K562 (cell line): ENCODE data around the gene METTL8.

Experiments used
- BRCA1 ChIP-seq, 2 experiments: fragments of 450-650 bp in 1 of 2; sonication (generic) in 1 of 2; formaldehyde crosslinking in 1 of 2; IDR thresholded peaks; 2 replicates each; pipeline versions ENCODE4 v1.5.0 to v1.6.1; 2017 to 2020; ENCODE audit warnings: mild to moderate bottlenecking in 1 of 2, missing genetic modification reagents in 1 of 2
- CTCF ChIP-seq, 3 experiments: IDR thresholded peaks in 2 of 3; conservative IDR thresholded peaks in 1 of 3; 2 replicates each; pipeline ENCODE4 v1.5.1; 2011 to 2012; ENCODE audit warnings: low read length in 3 of 3, mild to moderate bottlenecking in 3 of 3, control low read depth in 2 of 3, improper control_type of control experiment in 1 of 3, inconsistent platforms in 1 of 3, low read depth in 1 of 3, mixed read lengths in 1 of 3, moderate library complexity in 1 of 3; ENCODE audit not compliant: insufficient read depth in 2 of 3
- ELF1 ChIP-seq: fragments of 200-800 bp; sonication (Bioruptor generic); IDR thresholded peaks from 2 replicates; pipeline ENCODE4 v1.6.1; 2016; ENCODE audit warnings: missing genetic modification characterization, missing compliant biosample characterization
- EZH2 ChIP-seq: IDR thresholded peaks from 2 replicates; pipeline ENCODE4 v1.6.1; 2012; ENCODE audit warnings: low read depth, mild to moderate bottlenecking, inconsistent platforms, low read length, borderline replicate concordance
- HMGXB4 ChIP-seq: sonication (generic); formaldehyde crosslinking; IDR thresholded peaks from 2 replicates; pipeline ENCODE4 v1.8.1; 2023; ENCODE audit warnings: mild to moderate bottlenecking, missing genetic modification reagents
- JUND ChIP-seq, 2 experiments: IDR thresholded peaks; 2 replicates in 1 of 2; 3 replicates in 1 of 2; pipeline ENCODE4 v1.6.1; 2011; ENCODE audit warnings: borderline replicate concordance in 2 of 2, low read depth in 2 of 2, low read length in 2 of 2, improper control_type of control experiment in 1 of 2, missing biosample characterization in 1 of 2, missing genetic modification characterization in 1 of 2, missing genetic modification reagents in 1 of 2
- PML ChIP-seq: IDR thresholded peaks from 2 replicates; pipeline ENCODE4 v1.6.1; 2012; ENCODE audit warnings: low read length, inconsistent platforms
- SMC3 ChIP-seq: conservative IDR thresholded peaks from 2 replicates; pipeline ENCODE4 v1.6.1; 2011; ENCODE audit warnings: low read depth, low read length, improper control_type of control experiment; ENCODE audit not compliant: insufficient read depth
- TAF15 ChIP-seq: fragments of 200-400 bp; formaldehyde crosslinking; IDR thresholded peaks from 2 replicates; pipeline ENCODE4 v1.6.1; 2017; ENCODE audit warnings: mild to moderate bottlenecking, low read depth, low read length, moderate library complexity
- TSHZ1 ChIP-seq: fragments of 250-450 bp; sonication (Bioruptor Pico); IDR thresholded peaks from 2 replicates; pipeline ENCODE4 v1.4.0; 2020; ENCODE audit warnings: mild to moderate bottlenecking, moderate library complexity
- ZNF184 ChIP-seq: sonication (generic); formaldehyde crosslinking; IDR thresholded peaks from 2 replicates; pipeline ENCODE4 v1.5.0; 2020; ENCODE audit warnings: missing genetic modification reagents
- TF ChIP-seq, protein P1 (sequence below): fragments of 450-650 bp; IDR thresholded peaks from 2 replicates; pipeline ENCODE4 v1.6.1; 2016; ENCODE audit warnings: mild to moderate bottlenecking
- TF ChIP-seq, protein P2 (sequence below): fragments of 250-450 bp; sonication (Bioruptor Pico); IDR thresholded peaks from 2 replicates; pipeline ENCODE4 v1.4.0; 2020; ENCODE audit warnings: mild to moderate bottlenecking

DNA sequence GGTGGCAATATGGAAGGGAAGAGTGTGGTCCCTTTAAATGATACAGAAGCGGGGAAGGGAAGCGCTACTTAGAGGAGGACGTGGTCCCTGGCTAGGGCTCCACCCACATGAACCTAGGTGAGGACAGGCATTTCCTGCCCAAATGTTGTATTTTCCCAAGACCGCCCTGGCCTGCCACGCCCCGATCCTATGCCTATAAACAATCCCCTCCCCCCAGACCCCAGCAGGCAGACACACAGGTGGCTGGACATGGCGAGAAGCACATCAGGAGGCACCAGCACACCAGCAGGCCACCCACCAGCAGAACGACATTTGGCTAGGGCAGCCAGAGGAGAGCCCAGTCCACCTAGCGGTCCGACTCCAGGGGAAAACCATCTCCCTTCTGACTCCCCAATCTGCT, 47.2 kb downstream of the METTL8 start:
- TF ChIP-seq, protein P1, sequence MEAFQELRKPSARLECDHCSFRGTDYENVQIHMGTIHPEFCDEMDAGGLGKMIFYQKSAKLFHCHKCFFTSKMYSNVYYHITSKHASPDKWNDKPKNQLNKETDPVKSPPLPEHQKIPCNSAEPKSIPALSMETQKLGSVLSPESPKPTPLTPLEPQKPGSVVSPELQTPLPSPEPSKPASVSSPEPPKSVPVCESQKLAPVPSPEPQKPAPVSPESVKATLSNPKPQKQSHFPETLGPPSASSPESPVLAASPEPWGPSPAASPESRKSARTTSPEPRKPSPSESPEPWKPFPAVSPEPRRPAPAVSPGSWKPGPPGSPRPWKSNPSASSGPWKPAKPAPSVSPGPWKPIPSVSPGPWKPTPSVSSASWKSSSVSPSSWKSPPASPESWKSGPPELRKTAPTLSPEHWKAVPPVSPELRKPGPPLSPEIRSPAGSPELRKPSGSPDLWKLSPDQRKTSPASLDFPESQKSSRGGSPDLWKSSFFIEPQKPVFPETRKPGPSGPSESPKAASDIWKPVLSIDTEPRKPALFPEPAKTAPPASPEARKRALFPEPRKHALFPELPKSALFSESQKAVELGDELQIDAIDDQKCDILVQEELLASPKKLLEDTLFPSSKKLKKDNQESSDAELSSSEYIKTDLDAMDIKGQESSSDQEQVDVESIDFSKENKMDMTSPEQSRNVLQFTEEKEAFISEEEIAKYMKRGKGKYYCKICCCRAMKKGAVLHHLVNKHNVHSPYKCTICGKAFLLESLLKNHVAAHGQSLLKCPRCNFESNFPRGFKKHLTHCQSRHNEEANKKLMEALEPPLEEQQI: no peak
- TF ChIP-seq ELF1 (no peak), TAF15 (no peak), CTCF (IDR thresholded peaks at IDR 0.05 in 2 of 3, conservative IDR thresholded peaks at IDR 0.05 in 1 of 3; ENCODE audit: insufficient read depth in 2 of 3, low read depth in 1 of 3, low read length in 3 of 3) (no peak), EZH2 (no peak), JUND (IDR thresholded peaks at IDR 0.05; ENCODE audit: borderline replicate concordance, low read depth, low read length) (no peak), JUND (tag; IDR thresholded peaks at IDR 0.05; ENCODE audit: borderline replicate concordance, low read depth, low read length) (no peak), TSHZ1 (CRISPR knock-in tag) (no peak), SMC3 (no peak), PML (no peak), ZNF184 (no peak), BRCA1 (IDR thresholded peaks at IDR 0.05) (no peak), BRCA1 (CRISPR knock-in tag; IDR thresholded peaks at IDR 0.05) (no peak), HMGXB4 (no peak)
- TF ChIP-seq, protein P2, sequence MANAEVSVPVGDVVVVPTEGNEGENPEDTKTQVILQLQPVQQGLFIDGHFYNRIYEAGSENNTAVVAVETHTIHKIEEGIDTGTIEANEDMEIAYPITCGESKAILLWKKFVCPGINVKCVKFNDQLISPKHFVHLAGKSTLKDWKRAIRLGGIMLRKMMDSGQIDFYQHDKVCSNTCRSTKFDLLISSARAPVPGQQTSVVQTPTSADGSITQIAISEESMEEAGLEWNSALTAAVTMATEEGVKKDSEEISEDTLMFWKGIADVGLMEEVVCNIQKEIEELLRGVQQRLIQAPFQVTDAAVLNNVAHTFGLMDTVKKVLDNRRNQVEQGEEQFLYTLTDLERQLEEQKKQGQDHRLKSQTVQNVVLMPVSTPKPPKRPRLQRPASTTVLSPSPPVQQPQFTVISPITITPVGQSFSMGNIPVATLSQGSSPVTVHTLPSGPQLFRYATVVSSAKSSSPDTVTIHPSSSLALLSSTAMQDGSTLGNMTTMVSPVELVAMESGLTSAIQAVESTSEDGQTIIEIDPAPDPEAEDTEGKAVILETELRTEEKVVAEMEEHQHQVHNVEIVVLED (CRISPR knock-in tag): no peak
